Esophagus muscularis mucosa (tissue), 4 donors: Measurements from ENCODE around the gene TAS1R1.

ENCODE experiments used
- CTCF ChIP-seq, 3 experiments: fragments of 200-600 bp in 2 of 3; fragments of 450-650 bp in 1 of 3; sonication (generic) in 2 of 3; IDR thresholded peaks; one replicate each; pipeline ENCODE4 v1.5.1; 2017 to 2019; ENCODE audit warnings: antibody characterized with exemption in 3 of 3, mild to moderate bottlenecking in 2 of 3, moderate library complexity in 1 of 3
- EP300 ChIP-seq: sonication (generic); formaldehyde crosslinking; IDR thresholded peaks from one replicate; pipeline ENCODE4 v1.6.1; 2017; ENCODE audit warnings: antibody characterized with exemption
- POLR2A ChIP-seq: fragments of 450-650 bp; IDR thresholded peaks from one replicate; pipeline ENCODE4 v1.6.1; 2017; ENCODE audit warnings: antibody characterized with exemption, moderate library complexity, mild to moderate bottlenecking, low read depth
- POLR2AphosphoS5 ChIP-seq, 2 donors: sonication (generic); formaldehyde crosslinking; IDR thresholded peaks; one replicate each; pipeline ENCODE4 v1.6.1; 2017; ENCODE audit warnings: antibody characterized with exemption in 2 of 2

- no peak for TF ChIP-seq POLR2A
- no peak for TF ChIP-seq CTCF (IDR thresholded peaks at IDR 0.05)
- TF ChIP-seq EP300 = no peak
- no peak for TF ChIP-seq POLR2AphosphoS5 (IDR thresholded peaks at IDR 0.05)
These were observed 67.5 kb downstream of the TAS1R1 start for GRCh38 chr1:6622396-6623152.
